Caki2 (cell line): ENCODE data around the gene TMEM120B. TPM values are rescaled to one million over a fixed set of nuclear protein-coding genes. Genes with fewer than 3 reads are reported as not detected.
"Not testable (repeated sequence)": the region's sequence is repeated elsewhere in the genome, so short reads cannot be mapped to it uniquely, and the experiment has no call there.

Experiments
- DNase-seq: peaks from one replicate; pipeline ENCODE4 v3.0.0-alpha.2; 2015; ENCODE audit warnings: low read depth
- in situ Hi-C: cut with HindIII; loops from 2 replicates; pipeline ENCODE4 v1.10.0; 2016; ENCODE audit warnings: low sequenced_read_pairs, low pct_unique_long_range_greater_than_20kb, mixed read lengths
- total RNA-seq: library from RNA; depleted of rRNA; stranded (reverse); fragments of >200 nt; shearing (Covaris generic); gene quantifications from 2 replicates; pipeline ENCODE4 v1.2.3, GENCODE V29; 2014; ENCODE audit warnings: low replicate concordance

The TMEM120B gene
- total RNA-seq, 1 experiment from 2014 or later: 9.6 TPM

DNA sequence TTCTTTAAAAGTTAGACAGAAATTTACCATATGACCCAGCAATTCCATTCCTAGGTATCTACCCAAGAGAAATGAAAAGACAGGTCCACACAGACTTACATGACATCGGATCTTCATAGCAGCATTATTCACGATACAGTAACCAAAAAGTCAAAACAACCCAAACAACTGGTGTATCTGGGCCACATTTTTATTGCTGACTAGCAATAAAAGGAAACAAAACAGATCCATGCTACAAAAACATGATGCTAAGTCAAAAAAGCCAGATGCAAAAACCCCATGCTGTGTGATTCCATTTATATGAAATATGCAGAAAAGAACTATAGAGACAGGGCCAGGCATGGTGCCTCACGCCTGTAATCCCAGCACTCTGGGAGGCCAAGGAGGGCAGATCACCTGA, 12.9 kb downstream of the TMEM120B start:
- DNase-seq: no peak
- in situ Hi-C loops: no loop called here

DNA sequence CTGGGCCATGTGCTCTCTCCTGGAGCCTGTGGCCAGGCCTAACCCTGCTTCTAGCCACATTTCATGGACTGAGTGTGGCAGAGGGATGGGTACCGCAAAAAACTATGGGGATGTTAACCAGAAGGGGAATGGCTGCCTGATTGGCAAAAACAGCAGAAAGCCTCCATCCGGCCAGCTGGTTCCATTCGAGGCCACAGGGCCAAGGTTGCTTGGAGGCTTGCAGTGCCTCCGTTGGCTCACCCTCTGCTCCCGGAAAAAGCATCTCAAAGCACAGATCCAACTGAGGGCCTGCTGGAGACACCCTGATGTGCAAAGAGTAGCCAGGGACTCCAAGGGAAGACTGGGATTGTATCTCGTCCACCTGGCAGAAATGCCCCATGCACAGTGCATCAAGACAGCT, 16.5 kb downstream of the TMEM120B start:
- DNase-seq: no peak
- in situ Hi-C loops: no loop called here

DNA sequence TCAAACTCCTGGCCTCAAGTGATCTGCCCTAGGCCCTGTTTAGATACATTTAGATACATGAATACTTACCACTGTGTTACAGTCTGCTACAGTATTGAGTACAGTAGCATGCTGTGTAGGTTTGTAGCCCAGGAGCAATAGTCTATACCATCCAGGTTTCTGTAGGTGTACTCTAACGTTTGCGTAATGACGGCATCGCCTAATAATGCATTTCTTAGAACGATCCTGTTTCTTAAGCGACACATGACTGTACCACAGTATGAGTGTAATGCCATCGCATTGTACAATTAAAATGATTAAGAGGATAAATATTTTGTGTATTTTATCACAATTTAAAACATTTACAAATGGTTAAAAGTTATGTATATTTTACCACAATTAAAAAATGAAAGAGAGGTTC, 18.9 kb downstream of the TMEM120B start:
- in situ Hi-C loops: no loop called here
- no peak for DNase-seq

GRCh38 chr12:121733849-121734248, 21.3 kb downstream of the TMEM120B start:
- in situ Hi-C loops: no loop called here
- DNase-seq: no peak

DNA sequence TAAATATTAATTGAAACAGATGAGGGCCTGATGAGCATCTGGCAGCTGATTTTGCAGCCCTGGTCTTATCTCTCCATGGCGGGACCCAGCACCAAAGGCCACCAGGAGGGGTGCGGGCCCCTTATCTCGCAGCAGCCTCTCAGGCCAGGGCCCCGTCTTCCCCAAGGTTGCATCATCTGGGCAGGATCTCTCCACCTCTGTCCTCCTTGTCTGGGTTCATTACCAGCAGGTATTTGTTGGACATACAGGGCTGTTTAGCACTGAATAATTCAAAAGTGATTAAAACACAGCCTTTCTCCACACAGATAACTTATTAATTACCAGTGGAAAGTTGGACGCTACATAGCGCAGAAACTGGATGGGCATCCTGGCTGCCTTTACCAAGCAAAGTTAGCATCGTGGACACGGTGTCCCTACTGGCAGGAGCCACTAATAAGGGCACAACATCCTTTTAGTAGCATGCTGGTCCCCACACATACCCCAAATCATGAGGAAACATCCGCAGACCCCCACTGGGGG, 25.8 kb downstream of the TMEM120B start:
- no peak for DNase-seq
- in situ Hi-C loops: no loop called here

GRCh38 chr12:121740847-121741246, 28.3 kb downstream of the TMEM120B start:
- in situ Hi-C loops: no loop called here
- DNase-seq: no peak

GRCh38 chr12:121741743-121742142, 29.2 kb downstream of the TMEM120B start:
- in situ Hi-C loops: no loop called here
- DNase-seq: no peak

GRCh38 chr12:121745545-121745944, 33.0 kb downstream of the TMEM120B start:
- in situ Hi-C loops, DNase-seq: not testable (repeated sequence)

DNA sequence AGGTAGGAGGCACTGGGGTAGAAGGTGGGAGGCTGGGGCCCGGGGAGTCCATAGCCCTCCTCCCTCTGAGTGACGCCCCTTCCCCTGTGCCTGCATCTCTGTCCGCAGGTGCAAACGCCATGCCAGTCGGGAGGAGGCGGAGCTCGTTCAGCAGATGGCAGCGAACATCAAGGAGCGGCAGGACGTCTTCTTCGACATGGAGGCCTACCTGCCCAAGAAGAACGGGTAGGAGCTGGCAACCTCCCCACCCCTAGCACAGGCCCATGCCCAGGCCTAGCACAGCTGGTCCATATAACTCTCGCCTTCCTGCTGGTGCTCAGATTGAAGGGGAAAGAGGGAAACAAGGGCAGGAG, 35.6 kb downstream of the TMEM120B start:
- no peak for DNase-seq
- in situ Hi-C loops: no loop called here

DNA sequence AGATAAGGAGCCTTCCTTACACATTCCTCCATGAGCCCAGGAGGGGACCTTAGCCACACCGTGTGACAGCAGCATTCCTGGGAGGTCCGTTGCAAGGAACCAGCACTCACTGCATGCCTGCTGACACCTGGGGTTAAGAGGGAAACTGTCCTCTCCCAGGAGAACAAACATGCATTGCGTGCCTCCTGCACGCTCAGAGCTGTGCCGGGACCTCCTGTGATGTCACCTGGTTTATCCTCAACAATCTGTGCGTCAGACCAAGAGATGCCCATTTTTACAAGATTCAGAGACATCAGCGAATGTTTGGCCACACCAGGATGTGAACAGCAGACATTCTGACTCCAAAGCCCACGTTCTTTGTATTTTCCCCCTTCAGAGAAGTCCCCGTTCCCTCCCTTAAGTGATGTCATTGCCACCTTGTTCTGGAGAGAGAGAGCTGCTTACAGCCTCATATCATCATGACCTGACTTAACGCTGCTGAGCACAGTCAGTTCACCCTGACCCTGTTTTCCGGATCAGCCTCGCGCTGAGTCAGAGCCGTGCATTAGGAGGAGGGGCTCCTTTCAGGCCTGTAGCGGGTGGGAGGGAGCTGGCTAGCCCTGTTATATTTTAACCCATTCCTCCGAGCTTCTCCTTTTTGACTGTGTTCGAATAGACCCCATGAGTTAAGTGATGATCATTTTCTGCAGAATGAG, 36.2 kb downstream of the TMEM120B start:
- DNase-seq: peak; percentile 98
- in situ Hi-C loops: no loop called here

DNA sequence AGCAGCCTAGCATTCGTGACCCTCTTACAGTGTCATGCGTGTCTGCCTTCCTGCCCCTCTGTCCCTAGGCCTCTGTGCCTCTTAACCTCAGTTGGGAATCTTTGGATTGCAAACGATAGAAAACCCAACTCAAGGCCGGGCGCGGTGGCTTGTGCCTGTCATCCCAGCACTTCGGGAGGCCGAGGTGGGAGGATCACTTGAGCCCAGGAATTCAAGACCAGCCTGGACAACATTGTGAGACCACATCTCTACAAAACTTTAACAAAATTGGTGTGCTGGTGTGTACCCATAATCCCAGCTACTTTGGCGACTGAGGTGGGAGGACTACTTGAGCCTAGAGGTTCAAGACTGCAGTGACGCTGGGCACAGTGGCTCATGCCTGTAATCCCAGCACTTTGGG, 36.7 kb downstream of the TMEM120B start:
- DNase-seq: no peak
- in situ Hi-C loops: no loop called here

DNA sequence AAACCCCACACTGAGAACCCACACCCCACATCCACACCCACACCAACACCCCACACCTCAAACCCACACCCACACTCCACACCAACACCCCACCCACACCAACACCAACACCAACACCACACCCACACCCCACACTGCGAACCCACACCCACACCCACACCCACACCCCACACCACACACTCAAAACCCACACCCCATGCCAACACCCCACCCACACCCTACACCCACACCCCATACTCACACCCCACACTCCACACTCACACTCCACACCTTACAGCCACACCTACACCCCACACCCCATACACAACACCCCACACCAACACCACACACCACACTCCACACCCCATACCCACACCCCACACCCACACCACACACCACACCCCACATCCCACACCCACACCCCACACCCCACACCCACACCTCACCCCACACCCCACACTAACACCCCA, 38.0 kb downstream of the TMEM120B start:
- no peak for DNase-seq
- in situ Hi-C loops: no loop called here

DNA sequence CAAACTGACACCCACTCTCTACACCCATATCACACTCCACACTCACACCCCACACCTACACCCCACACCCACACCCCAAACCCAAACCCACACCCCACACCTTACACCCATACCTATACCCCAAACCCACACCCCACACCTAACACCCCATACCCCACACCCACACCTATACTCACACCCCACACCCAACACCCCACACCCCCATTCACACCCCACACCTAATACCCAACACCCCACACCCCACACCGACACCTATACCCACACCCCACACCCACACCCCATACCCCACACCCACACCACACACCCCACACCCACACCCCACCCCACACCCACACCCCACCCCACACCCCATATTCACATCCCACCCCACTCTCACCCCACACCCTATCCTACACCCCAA, 38.5 kb downstream of the TMEM120B start:
- no peak for DNase-seq
- in situ Hi-C loops: no loop called here

DNA sequence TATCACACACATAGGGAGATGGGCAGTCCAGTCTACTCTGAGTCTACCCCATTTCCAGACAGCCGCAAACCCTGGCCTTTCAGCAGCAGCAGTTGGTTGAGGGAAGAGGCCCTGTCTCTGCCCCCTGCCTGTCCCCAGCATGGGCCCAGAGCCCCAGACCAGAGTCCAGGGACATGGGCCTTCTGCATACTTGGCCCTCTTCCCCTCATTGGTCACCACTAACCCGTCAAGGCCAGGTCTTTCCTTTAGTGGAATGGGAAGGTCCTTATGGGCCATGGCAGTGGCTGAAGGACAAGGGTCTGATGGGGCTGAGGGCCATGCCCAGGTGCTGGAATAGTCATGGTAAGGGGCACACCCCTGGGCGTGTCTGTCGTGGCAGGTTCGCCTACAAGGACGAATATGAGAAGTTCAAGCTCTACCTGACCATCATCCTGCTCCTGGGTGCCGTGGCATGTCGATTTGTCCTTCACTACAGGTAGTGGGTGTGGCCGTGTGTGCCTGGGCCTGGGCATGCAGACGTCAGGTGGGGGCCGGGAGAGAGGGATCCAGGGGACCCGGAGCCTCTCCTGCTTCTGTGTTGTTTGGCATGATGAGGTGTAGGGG, 39.3 kb downstream of the TMEM120B start:
- DNase-seq: no peak
- in situ Hi-C loops: no loop called here

GRCh38 chr12:121753844-121754264, 41.3 kb downstream of the TMEM120B start:
- DNase-seq: no peak

GRCh38 chr12:121754836-121755235, 42.3 kb downstream of the TMEM120B start:
- DNase-seq: no peak
- in situ Hi-C loops: no loop called here

More at GRCh38 chr12:121753844-121754264, 41.3 kb downstream of the TMEM120B start:
- in situ Hi-C loops: no loop called here

DNA sequence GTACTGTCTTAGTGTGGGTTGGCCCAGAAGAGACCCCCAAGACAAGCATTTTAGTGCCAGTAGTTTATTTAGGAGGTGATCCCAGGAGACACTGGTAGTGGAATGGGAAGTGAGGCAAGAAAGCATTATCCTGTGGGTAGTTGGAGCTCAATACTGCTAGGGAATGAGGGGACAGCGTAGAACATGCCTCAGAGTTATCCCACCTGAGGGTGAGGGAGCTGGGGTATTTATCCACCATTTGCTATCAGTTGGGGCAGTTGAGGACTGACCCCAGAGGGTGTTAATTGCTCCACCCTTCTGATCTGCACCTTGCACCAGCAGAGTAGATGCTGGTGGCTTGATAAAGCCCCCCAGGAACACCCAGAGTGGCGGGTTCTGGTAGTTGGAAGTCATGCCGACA, 43.0 kb downstream of the TMEM120B start:
- no peak for DNase-seq
- in situ Hi-C loops: no loop called here

DNA sequence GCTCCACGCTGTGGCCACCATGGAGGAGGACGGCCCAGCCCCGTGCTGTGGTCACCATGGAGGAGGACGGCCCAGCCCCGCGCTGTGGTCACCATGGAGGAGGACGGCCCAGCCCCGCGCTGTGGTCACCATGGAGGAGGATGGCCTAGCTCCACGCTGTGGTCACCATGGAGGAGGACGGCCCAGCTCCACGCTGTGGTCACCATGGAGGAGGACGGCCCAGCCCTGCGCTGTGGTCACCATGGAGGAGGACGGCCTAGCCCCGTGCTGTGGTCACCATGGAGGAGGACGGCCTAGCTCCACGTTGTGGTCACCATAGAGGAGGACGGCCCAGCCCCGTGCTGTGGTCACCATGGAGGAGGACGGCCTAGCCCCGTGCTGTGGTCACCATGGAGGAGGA, 46.0 kb downstream of the TMEM120B start:
- in situ Hi-C loops, DNase-seq: not testable (repeated sequence)

GRCh38 chr12:121762269-121762668, 49.7 kb downstream of the TMEM120B start:
- DNase-seq: no peak
- in situ Hi-C loops: no loop called here

DNA sequence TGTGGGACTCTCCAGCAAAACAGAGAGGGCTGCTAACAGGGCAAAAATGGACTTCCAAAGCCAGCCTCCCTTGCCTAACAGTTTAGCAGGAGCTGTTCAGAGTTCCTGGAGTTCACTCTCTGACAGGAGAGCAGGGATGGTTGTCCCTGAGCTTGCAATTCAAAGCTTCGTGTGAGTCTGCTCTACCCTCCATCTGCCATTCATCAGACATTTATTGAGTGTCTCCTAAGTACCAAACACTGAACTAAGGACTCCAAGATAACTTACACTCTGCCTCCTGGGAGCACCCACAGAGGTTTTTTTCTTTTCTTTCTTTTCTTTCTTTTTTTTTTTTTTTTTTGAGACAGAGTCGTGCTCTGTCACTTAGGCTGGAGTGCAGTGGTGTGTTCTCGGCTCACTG, 52.3 kb downstream of the TMEM120B start:
- in situ Hi-C loops: no loop called here
- no peak for DNase-seq
